NCI-H2107 treated with DMSO at 0.1 percent for 48 hours (cell line): ENCODE measurements around the gene CCDC197.

Experiments used
- DNase-seq: peaks from one replicate; lab custom pipeline; 2025; ENCODE audit not compliant: unreplicated experiment; lab: John Stamatoyannopoulos, UW

CCDC197 gene

DNA sequence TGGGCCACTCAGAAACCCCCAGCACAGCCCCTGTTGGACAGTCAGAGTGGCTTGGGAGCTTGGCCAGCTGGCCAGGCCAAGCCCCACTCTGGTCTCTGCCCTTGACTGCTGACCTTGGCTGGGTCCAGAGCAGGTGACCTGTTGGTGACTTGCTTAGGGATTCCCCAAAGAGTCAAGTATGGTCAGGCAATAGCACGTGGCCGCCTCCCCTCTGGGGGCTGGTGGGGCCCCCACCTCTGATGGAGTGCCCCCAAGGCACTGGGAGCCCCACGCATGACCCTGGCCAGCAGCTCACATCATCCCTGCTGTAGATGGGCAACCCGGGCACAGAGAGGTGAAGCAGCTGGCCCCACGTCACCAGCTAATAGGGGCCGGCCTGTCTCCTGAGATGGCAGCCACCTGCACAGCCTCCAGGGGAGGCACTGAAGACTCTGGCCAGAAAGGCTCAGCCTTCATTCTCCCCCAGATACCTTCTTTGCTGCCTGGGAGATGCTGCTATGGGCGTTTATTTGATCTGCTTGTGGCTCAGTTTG lies 1.8 kb downstream of the CCDC197 start:
- DNase-seq: no peak

DNA sequence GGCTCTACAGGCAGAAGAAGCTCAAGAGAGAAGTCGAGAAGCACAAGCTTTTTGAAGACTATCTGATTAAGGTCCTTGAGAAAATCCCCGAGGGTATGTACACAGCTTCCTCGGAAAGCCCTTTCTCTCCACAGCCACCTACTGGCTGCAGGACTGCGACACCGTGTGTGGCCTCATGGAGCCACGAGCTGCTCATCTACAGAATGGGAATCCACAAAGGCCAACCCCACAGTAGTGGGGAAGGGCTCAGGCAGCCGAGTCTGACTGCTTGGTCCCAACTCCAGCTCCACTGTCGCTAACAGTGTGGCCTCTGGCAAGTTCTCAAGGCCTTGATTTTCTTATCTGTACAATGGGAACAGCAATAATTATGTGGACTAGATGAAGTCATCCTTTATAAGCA lies 2.5 kb downstream of the CCDC197 start:
- DNase-seq: no peak

DNA sequence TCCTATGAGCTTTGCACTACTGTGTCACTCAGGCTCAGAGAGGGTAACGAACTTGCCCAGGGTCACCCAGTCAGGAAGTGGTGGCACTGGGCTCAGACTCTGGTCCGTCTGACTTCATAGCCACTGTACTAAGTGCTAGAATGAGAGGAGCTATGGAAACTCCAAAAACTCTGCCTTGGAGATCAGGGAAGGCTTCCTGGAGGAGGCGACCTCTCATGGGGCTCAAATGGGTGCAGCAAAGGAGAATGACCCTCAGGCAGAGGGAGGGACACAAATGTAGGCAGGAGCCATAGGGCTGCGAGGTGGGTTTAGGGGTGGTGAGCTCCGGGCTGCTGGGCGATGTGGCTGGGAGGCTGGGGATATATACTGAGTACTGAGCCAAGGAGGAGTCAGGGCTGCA lies 3.2 kb downstream of the CCDC197 start:
- no peak for DNase-seq

- DNase-seq: no peak
These were observed 3.9 kb downstream of the CCDC197 start for GRCh38 chr14:94001016-94001415.

GRCh38 chr14:94001501-94002396 lies 4.6 kb downstream of the CCDC197 start:
- DNase-seq: peak; percentile 44

DNA sequence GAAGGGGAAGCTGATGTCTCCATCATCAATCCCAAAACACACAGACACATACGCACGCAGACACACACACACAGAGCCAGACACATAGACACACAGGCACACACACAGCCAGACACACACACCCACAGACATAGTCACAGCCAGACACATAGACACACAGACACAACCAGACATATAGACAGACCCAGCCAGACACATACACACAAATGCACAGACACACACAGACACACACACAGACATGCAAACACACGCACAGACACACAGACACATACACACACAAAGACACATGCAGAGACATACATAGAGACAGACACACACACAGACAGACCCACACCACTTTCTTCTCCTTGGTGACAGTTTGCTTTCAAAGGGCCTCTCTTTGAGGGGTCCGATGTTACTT lies 6.3 kb downstream of the CCDC197 start:
- no peak for DNase-seq

DNA sequence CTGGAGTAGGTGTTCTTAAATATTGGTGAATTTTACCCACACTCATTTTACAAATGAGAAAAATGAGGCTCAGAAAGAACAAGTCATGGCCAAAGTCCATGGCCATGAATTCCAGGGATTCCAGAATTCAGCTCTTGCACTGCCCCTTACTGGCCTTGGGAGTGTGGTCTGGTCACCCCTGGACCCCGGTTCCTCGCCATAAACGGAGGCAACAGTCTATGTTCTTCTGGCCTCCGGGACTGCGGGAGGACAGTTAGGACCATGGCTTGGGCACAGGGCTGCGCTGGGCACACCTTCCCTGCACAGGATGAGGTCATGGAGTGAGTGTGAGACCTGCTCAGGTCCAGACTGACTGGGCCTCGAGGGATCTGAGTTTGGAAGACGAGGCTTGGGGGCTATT lies 6.9 kb downstream of the CCDC197 start:
- DNase-seq: no peak

DNA sequence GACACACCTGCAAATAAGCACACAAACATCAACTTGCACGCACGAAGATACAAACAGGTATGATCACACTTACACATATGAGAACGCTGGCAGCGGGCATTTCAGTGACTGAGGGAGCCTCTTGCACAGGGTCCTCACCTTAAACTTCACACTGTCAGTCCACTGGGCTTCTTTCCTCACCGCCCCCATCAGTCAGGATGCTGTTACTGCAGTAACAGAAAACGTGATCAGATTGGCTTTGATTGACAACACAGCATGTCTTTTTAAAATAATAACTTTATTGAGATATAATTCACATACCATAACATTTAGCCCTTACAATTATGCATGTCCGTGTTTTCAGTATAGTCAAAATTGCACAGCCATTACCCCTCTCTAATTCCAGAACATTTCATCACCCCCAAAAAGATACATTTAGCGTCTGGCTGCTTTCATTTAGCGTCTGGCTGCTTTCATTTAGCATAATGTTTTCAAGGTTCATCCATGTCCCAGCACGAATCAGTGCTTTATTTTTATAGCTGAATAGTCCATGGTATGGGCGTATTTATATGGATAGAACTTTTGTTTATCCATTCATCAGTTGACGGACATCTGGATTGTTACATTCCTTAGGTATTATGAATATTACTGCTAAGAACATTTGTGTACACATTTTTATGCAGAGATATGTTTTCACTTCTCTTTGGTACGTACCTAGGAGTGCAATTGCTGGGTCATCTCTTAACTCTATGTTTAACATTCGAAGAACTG lies 8.4 kb downstream of the CCDC197 start:
- DNase-seq: no peak

DNA sequence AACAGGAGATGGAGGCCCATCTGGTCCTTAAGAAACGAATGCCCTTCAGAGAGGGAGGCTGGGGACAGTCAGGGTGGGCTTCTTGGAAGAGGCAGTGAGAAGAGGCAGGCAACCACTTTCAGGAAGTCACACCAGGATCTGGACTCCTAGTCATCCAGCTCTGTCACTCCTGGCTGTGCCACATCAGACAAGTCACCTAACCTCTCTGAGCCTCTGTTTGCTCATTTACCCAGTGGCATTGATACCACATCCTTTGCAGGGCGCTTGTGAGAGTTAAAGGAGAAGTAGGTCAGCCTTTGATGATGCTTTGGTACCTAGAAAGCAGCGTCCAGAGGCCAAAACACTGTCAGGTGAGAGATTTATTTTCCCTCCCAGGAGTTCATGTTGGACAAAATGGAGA lies 11.1 kb downstream of the CCDC197 start:
- no peak for DNase-seq

DNA sequence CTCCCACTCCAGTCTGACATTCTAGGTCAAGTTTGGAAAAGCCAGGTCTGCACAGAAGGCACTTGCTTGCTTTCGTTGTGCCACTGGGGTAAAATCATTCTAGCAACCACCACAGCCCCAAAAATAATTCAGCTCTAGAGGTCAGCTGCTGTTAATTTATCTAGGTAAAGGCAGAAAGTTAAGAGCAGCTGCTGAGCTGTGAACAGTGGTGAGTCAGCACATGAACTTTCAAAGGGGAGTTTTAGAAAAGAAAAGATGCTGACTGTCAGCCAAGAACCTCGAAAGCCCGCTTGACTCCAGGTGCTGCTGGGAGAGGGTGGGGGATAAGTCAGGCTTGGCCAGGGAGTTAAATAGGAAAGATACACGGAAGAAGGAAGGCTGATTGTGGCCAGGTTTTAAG lies 12.7 kb downstream of the CCDC197 start:
- peak; percentile 32 for DNase-seq

DNA sequence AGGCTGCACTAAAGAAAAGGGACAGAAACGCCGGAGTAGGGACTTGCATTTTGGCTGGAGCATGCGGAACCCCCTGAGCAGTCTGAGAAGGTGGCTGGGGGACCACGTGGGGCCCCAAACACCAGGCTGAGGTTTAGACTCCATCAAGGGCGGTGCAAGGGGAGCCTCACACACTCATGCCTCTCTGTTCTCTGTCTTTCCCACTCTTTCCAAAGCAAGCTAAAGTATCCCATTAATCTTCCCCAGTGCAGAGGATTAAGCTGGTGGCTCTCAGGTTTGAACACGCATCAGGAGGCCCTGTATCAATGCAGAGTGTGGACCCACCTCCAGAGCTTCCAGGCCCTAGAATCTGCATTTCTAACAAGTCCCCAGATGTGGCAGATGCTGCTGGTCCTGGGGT lies 13.5 kb downstream of the CCDC197 start:
- DNase-seq: no peak

GRCh38 chr14:94011795-94012194 lies 14.7 kb downstream of the CCDC197 start:
- no peak for DNase-seq

- no peak for DNase-seq
These were observed 17.3 kb downstream of the CCDC197 start for GRCh38 chr14:94014382-94014781.

DNA sequence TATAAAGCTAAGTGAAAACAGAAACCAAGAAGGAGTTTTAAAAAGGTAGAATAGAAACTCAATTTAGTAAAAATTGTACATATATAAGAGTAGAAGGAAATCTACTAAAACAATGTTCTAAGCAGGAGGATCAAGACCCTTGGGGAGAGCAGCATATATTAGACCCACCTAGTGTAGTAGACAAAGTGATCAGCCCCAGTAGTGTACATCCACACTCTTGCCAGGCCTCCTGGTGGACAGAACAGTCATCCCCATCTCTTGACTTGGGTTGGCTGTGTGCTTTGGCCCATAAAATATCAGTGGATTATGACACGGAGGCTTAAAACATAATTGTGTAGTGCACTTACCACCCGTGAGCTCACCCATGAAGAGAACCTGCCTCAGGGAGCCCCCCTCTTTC lies 18.1 kb downstream of the CCDC197 start:
- DNase-seq: no peak

- DNase-seq: no peak
These were observed 19.4 kb downstream of the CCDC197 start for GRCh38 chr14:94016446-94016976.

- no peak for DNase-seq
These were observed 21.2 kb downstream of the CCDC197 start for GRCh38 chr14:94018308-94018707.

DNA sequence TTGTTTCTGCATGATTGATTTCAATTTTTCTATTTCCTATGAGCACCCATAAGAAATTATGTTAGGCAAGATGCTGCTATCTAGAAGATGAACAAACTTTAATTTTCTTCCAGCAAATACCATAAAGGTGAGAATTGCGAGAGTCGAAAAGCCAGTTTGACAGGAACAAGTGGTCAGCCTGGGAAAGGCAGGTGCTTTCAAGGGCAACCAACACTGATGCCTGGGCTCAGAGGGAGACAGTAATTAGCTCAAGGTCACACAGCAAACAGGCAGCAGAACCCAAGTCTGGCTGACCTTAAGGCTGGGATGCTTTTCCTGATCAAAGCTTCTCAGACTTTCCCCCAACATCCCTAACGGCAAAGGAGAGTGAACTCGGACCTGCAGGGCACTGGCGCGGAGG lies 22.2 kb downstream of the CCDC197 start:
- DNase-seq: no peak

DNA sequence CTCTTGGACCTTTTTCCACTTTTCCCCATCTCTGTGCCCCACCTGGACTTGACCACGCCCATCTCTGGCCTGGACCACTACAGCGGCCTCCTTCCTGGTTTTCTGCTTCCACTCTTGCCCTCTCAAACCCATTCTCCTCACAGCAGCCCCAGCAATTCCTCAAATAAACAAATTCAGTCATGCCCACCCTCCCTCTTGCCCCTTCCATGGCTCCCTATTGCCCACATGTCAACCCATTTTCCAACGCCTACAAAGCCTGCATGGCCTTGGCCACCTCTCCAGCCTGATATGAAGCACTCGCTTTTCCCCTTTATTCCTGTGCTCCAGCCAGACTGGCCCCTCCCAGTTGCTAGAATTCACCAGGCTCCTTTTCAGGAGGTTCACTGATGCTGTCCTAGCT lies 23.2 kb downstream of the CCDC197 start:
- no peak for DNase-seq

- no peak for DNase-seq
These were observed 23.9 kb downstream of the CCDC197 start for GRCh38 chr14:94021001-94021400.

DNA sequence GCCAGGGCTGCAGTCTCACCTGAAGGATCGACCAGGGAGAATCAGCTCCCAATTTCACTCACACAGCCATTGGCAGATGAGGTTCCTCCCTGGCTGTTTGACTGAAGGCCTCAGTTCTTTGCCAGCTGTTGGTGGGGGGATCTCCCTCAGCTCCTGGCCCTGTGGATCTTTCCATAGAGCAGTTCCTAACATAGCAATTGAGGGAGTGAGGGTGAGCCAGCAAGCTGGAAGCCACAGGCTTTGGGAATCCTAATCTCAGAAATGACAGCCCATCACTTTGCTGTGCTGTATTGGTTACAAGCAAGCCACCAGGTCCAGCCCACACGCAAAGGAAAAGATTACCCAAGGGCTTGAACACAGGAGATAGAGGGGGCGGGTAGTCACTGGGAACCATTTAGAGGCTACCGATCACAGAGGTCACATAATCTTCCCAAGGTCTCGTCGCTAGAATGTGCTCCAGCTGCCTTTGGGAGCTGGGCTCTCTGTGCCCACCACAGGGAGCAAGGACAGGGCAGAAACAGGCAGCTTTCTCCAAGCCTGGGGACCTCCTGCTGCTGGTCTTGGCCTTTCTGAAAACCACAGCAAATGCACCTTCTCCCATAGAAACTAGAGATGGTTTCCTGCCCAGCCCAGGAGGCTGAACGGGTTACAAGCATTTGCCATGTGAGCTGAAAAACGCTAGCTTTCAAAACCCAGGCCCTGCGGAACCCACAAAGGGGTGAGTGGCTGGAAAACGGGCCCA lies 24.5 kb downstream of the CCDC197 start:
- DNase-seq: no peak
